Fibroblast of mammary gland (primary cell): ENCODE measurements around the gene MTARC1.

Experiments used
- DNase-seq: peaks from one replicate; pipeline ENCODE4 v3.0.0-alpha.2; 2010; ENCODE audit warnings: low read depth
- H3K4me3 ChIP-seq: 2 replicates; pipeline ENCODE4 v1.5.1; 2011; ENCODE audit warnings: low read depth, mild to moderate bottlenecking, low read length, moderate library complexity; ENCODE audit not compliant: control insufficient read depth
- TF ChIP-seq, protein P1 (sequence below): conservative IDR thresholded peaks from 2 replicates; pipeline ENCODE4 v1.5.1; 2011; ENCODE audit warnings: low read depth, low read length, inconsistent platforms; ENCODE audit not compliant: control insufficient read depth, insufficient read depth

The MTARC1 gene

DNA sequence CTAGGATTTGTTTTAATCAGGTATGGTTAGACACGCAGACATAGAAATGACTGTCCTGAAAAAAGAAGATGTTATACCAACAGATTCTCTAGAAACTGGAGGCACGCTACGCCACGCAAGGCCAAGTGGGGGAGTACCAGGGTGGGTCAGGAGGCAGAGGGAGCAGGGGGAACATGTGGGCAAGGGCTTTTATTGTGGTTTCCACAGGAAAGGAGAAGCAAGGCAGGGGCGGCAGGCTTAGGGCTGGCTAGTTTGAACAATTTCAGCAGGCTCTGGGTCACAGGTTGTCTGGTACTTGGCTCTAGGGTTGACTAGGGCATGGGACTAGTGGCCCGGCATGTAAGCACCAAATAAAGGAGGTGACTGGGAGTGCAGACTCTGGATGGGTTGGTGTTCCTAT lies 31.4 kb upstream of the MTARC1 start:
- TF ChIP-seq, protein P1, sequence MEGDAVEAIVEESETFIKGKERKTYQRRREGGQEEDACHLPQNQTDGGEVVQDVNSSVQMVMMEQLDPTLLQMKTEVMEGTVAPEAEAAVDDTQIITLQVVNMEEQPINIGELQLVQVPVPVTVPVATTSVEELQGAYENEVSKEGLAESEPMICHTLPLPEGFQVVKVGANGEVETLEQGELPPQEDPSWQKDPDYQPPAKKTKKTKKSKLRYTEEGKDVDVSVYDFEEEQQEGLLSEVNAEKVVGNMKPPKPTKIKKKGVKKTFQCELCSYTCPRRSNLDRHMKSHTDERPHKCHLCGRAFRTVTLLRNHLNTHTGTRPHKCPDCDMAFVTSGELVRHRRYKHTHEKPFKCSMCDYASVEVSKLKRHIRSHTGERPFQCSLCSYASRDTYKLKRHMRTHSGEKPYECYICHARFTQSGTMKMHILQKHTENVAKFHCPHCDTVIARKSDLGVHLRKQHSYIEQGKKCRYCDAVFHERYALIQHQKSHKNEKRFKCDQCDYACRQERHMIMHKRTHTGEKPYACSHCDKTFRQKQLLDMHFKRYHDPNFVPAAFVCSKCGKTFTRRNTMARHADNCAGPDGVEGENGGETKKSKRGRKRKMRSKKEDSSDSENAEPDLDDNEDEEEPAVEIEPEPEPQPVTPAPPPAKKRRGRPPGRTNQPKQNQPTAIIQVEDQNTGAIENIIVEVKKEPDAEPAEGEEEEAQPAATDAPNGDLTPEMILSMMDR, result no peak
- DNase-seq, result no peak
- H3K4me3 ChIP-seq, result no peak overlapping the region

DNA sequence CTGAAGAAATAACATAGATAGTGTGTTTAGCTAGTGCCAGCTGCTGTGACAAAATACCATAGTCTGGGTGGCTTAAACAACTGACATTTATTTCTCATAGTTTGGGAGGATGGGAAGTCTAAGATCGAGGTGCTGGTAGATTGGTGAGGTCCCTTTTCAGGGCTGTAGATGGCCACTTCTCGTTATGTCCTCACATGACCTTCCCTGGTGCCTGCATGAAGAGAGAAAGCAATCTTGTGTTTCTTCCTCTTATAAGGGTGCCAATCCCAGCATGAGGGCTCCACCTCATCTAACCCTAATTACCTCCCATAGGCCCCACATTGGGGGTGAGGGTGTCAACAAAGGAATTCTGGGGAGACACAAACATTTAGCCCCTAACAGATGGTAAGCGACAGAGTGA lies 29.3 kb upstream of the MTARC1 start:
- DNase-seq, result no peak
- TF ChIP-seq, protein P1, result no peak
- no peak overlapping the region for H3K4me3 ChIP-seq

DNA sequence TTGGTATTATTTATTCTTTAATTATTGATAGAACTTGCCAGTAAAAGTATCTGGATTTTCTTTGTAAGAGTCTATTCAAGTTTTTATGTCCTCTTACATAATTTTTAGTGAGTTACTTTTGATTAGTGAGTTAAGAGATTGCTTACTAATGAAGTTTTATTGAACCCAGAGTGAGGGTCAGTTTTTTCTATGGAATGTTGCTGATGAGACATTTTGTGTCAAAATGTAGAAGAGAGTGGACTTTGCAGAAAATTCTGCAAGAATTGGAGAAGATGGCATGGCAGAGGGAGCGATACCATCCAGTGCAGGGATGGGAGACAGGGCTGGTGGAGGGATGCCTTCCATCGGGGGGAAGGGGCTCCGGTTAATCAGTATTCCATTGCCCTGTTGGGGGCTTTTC lies 27.6 kb upstream of the MTARC1 start:
- TF ChIP-seq, protein P1, result no peak
- no peak for DNase-seq

DNA sequence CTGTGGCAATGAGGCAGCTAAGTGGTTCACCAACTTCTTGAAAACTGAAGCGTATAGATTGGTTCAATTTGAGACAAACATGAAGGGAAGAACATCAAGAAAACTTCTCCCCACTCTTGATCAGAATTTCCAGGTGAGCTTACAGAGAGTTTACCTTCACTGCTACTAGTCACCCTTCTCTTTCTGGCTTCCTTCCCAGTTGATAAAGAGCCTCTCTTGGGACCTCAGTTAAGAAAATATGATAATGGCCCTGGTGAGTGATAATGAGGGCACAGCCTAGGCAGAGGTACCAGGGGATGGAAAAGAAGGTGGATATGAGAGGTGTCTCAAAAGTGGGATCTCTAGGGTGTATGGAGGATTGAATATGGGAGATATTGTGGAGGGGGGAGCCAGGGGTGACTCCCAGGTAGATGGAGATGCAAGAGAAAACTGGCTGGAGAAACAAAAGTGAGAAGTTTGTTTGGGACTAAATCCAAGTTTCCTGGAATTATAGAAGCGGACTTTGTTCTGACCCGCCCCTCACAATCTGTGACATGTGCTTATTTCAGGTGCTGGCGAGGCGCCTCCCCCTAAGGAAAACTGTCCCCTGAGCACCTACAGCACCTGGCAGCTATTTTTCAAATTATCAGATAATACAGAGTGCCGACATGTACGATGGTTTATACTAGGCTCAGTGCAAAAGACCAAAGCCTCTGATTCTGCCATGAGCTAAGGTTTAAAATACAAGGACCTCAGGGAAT lies 24.9 kb upstream of the MTARC1 start:
- no peak for DNase-seq

More for the DNA sequence above, 27.6 kb upstream of the MTARC1 start:
- no peak overlapping the region for H3K4me3 ChIP-seq

DNA sequence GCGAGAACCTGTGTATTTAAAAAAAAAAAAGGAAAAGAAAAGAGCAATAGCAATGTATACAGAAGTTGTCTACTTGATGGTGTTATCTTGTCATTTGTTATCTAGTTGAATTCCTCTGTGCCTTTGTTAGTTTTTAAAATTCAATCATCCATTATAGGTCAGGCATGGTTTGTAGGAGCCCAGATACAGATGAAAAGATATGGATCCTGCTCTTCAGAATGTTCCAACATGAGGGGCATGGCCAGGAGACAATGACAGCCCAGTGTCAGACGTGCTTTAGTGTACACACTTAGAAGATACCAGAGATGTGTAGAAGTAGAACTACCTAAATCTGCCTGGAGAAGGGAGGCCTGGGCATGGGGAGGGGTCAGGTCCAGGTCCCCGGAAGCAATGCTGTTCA lies 22.0 kb upstream of the MTARC1 start:
- no peak overlapping the region for H3K4me3 ChIP-seq
- TF ChIP-seq, protein P1, result no peak
- DNase-seq, result no peak

More for the DNA sequence above, 24.9 kb upstream of the MTARC1 start:
- no peak overlapping the region for H3K4me3 ChIP-seq
- TF ChIP-seq, protein P1, result no peak

DNA sequence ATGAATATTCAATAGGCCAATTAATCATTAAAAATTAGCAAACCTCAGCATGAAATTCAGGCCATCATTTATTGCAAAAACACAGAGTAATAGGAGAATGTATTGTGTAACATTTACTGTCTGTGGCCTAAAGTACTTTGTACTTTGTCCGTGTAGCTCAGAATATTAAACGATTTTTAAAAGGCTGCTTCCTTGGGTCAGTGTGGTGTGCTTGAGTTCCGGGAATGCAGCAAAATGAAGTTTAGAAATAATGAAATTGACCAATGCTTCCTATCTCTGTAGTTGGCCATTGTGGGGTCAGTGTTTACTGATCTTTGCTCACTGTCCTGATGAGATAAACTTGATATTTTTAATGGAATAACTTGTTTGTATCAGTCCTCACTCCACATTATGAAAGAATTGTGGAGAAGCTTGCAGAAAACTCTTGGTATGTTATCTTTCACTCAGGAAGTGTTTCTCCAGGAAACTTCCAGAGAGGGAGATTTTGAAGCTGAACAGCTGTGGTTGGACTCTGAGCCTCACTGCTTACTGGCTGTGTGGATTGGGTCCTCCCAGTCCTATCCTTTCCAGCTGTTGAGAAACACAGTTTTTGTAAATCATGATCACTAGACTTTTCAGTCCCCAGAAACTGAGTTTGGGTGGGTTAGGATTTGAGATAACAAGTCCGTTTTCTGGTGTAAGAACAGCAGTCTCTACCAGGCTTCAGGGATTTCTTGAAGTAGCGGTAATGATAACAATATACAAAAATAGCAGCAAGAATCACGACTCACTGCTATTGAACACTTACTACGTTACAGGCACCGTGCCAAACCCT lies 19.2 kb upstream of the MTARC1 start:
- TF ChIP-seq, protein P1, result no peak
- peak; percentile 13 for DNase-seq
- H3K4me3 ChIP-seq, result no peak overlapping the region
